GM18511 (cell line): ENCODE data around the gene KCNE3.

Source experiments
- ATAC-seq: cut with Tn5 transposase; IDR thresholded peaks from one replicate; pipeline ENCODE4 v1.9.1; 2021; ENCODE audit warnings: mild to moderate bottlenecking, moderate library complexity; ENCODE audit not compliant: unreplicated experiment

KCNE3 gene

GRCh38 chr11:74471668-74472429, 4.5 kb upstream of the KCNE3 start:
- no peak for ATAC-seq

- ATAC-seq: no peak
Measured at GRCh38 chr11:74471037-74471436, 3.7 kb upstream of the KCNE3 start.

GRCh38 chr11:74470526-74470925, 3.2 kb upstream of the KCNE3 start:
- ATAC-seq: no peak

- no peak for ATAC-seq
Measured at GRCh38 chr11:74468936-74469335, 1.6 kb upstream of the KCNE3 start.

GRCh38 chr11:74468521-74468920, 1.2 kb upstream of the KCNE3 start:
- no peak for ATAC-seq

GRCh38 chr11:74468058-74468457, 709 bp upstream of the KCNE3 start:
- ATAC-seq: no peak

GRCh38 chr11:74465291-74465708, 2.0 kb downstream of the KCNE3 start:
- ATAC-seq: no peak

- ATAC-seq: no peak
Measured at GRCh38 chr11:74464746-74465145, 2.6 kb downstream of the KCNE3 start.

- ATAC-seq: no peak
Measured at GRCh38 chr11:74463216-74463615, 4.1 kb downstream of the KCNE3 start.

GRCh38 chr11:74462631-74463030, 4.7 kb downstream of the KCNE3 start:
- no peak for ATAC-seq

GRCh38 chr11:74462009-74462408, 5.3 kb downstream of the KCNE3 start:
- ATAC-seq: no peak

- ATAC-seq: no peak
Measured at GRCh38 chr11:74460481-74461154, 6.7 kb downstream of the KCNE3 start.

- no peak for ATAC-seq
Measured at GRCh38 chr11:74460065-74460464, 7.3 kb downstream of the KCNE3 start.

- ATAC-seq: no peak
Measured at GRCh38 chr11:74459584-74459983, 7.8 kb downstream of the KCNE3 start.

- no peak for ATAC-seq
Measured at GRCh38 chr11:74457356-74457755, 10.0 kb downstream of the KCNE3 start.

- no peak for ATAC-seq
Measured at GRCh38 chr11:74453373-74453975, 13.9 kb downstream of the KCNE3 start.

- no peak for ATAC-seq
Measured at GRCh38 chr11:74452366-74452765, 15.0 kb downstream of the KCNE3 start.

GRCh38 chr11:74450318-74450717, 17.0 kb downstream of the KCNE3 start:
- no peak for ATAC-seq

GRCh38 chr11:74449369-74449931, 17.9 kb downstream of the KCNE3 start:
- ATAC-seq: peak; percentile 66

- no peak for ATAC-seq
Measured at GRCh38 chr11:74447720-74448119, 19.6 kb downstream of the KCNE3 start.

- ATAC-seq: no peak
Measured at GRCh38 chr11:74446532-74446938, 20.8 kb downstream of the KCNE3 start.
